ENCODE results near the gene EPDR1.

Gene EPDR1

GRCh38 chr7:37999673-38000072, 79.2 kb downstream of the EPDR1 start:
- no peak overlapping the region for H3K27ac ChIP-seq (ENCODE audit: low read depth, low read length)
- no peaks in the 10 kb centered on the region for H3K4me1 ChIP-seq (ENCODE audit: control insufficient read depth in 1 of 2, insufficient read depth in 2 of 2, low read length in 2 of 2)
- H3K27me3 ChIP-seq (ENCODE audit: control insufficient read depth in 1 of 2, insufficient read depth in 2 of 2, low read length in 2 of 2) = no peaks in the 10 kb centered on the region
- H3K9ac ChIP-seq (ENCODE audit: low read depth in 1 of 2, low read length in 2 of 2) = no peak overlapping the region
- H3K36me3 ChIP-seq (ENCODE audit: control insufficient read depth in 1 of 2, insufficient read depth in 2 of 2, low read length in 2 of 2) = no peaks in the 10 kb centered on the region
- H3K9me3 ChIP-seq (ENCODE audit: control insufficient read depth in 1 of 2, low read length in 2 of 2) = no peaks in the 10 kb centered on the region
- H3K4me3 ChIP-seq (ENCODE audit: low read depth in 1 of 2, low read length in 2 of 2) = no peak overlapping the region

GRCh38 chr7:38000272-38000671, 79.8 kb downstream of the EPDR1 start:
- Histone ChIP-seq H3K4me3 (ENCODE audit: low read depth in 1 of 2, low read length in 2 of 2) (no peak overlapping the region), H3K9ac (ENCODE audit: low read depth in 1 of 2, low read length in 2 of 2) (no peak overlapping the region), H3K27ac (ENCODE audit: low read depth, low read length) (no peak overlapping the region), H3K27me3 (ENCODE audit: control insufficient read depth in 1 of 2, insufficient read depth in 2 of 2, low read length in 2 of 2) (no peaks in the 10 kb centered on the region), H3K4me1 (ENCODE audit: control insufficient read depth in 1 of 2, insufficient read depth in 2 of 2, low read length in 2 of 2) (no peaks in the 10 kb centered on the region), H3K36me3 (ENCODE audit: control insufficient read depth in 1 of 2, insufficient read depth in 2 of 2, low read length in 2 of 2) (no peaks in the 10 kb centered on the region), H3K9me3 (ENCODE audit: control insufficient read depth in 1 of 2, low read length in 2 of 2) (no peaks in the 10 kb centered on the region)
